Measurements from ENCODE around the gene TRIM47.

Gene TRIM47

DNA sequence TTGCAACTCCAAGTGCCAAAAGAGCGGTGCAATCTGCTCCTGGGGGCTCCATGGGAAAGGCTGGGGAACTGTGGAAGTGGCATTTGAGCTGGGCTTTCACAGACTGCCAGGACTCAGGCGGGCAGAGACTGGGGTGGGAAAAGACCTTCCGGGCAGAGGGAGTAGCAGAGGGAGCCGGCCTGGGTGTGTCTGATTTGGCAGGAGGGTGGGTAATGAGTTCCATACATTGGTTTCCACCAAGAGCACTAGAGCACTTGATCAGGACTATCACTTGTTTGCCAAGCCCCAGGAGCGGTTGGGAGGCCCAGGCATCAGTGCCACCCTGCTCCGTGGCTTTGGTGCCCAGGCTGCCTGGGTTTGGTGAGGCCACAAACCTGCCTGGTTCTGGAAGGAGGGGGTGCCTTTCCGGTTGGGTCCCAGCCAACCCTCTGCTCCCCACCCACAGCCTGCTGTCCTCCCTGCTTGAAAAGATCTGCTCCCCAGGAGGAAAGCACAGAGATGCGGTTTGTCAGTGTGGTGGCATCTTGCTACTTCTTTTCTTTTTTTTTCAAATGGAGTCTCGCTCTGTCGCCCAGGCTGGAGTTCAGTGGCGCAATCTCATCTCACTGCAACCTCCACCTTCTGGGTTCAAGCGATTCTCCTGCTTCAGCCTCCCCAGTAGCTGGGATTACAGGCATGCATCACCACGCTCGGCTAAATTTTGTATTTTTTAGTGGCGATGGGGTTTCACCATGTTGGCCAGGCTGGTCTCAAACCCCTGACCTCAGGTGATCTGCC lies 3.5 kb upstream of the TRIM47 start:
- DNase-seq = peak; percentile 2
- Histone ChIP-seq H3K9me2 (replicated peaks; ENCODE audit: insufficient read depth, low read length) (no peaks in the 10 kb centered on the region), H3F3A (ENCODE audit: insufficient read depth, low read length) (peaks cover 11% of the 10 kb centered on the region), H3K4me2 (ENCODE audit: low read depth, low read length) (no peak overlapping the region), H3K36me3 (replicated peaks; ENCODE audit: insufficient read depth, low read length) (no peaks in the 10 kb centered on the region), H3K27me3 (replicated peaks; ENCODE audit: insufficient read depth, low read length) (no peaks in the 10 kb centered on the region), H3K4me1 (ENCODE audit: low read length) (peaks cover 4% of the 10 kb centered on the region; the same call in 1 of the 2 replicates), H3K79me2 (ENCODE audit: low read length) (peaks cover 13% of the 10 kb centered on the region), H4K20me1 (ENCODE audit: insufficient read depth, low read length) (no peaks in the 10 kb centered on the region), H3K27ac (ENCODE audit: low read length) (no peak overlapping the region), H3K9me3 (replicated peaks; ENCODE audit: insufficient read depth, low read length) (no peaks in the 10 kb centered on the region), H3K9ac (ENCODE audit: low read length) (no peak overlapping the region), H3K4me3 (ENCODE audit: low read length) (no peak overlapping the region), H2AFZ (ENCODE audit: low read length) (no peak overlapping the region)
- TF ChIP-seq, protein P1, sequence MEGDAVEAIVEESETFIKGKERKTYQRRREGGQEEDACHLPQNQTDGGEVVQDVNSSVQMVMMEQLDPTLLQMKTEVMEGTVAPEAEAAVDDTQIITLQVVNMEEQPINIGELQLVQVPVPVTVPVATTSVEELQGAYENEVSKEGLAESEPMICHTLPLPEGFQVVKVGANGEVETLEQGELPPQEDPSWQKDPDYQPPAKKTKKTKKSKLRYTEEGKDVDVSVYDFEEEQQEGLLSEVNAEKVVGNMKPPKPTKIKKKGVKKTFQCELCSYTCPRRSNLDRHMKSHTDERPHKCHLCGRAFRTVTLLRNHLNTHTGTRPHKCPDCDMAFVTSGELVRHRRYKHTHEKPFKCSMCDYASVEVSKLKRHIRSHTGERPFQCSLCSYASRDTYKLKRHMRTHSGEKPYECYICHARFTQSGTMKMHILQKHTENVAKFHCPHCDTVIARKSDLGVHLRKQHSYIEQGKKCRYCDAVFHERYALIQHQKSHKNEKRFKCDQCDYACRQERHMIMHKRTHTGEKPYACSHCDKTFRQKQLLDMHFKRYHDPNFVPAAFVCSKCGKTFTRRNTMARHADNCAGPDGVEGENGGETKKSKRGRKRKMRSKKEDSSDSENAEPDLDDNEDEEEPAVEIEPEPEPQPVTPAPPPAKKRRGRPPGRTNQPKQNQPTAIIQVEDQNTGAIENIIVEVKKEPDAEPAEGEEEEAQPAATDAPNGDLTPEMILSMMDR (IDR thresholded peaks at IDR 0.05; ENCODE audit: low read length) = no peak
- no peak for TF ChIP-seq EZH2 (optimal IDR thresholded peaks at IDR 0.05; ENCODE audit: low read depth, low read length)
- TF ChIP-seq EZH2phosphoT487 (IDR thresholded peaks at IDR 0.05; ENCODE audit: low read length) = no peak

DNA sequence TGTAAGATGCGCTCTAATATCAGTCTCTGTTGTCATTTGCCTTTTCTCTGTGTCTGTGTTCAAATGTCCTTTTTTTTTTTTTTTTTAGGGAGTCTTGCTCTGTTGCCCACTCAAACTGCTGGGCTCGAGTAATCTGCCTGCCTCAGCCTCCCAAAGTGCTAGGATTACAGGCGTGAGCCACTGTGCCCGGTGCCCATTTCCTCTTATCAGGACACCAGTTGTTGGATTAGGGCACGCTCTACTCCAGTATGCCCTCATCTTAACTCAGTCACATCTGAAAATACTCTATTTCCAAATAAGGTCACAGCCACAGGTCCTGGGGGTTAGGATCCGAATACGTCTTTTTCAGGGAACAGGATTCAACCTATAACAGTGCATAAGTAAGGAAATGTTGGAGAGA lies 1.9 kb upstream of the TRIM47 start:
- Histone ChIP-seq H4K20me1 (ENCODE audit: insufficient read depth, low read length) (no peaks in the 10 kb centered on the region), H3K4me2 (ENCODE audit: low read depth, low read length) (no peak overlapping the region), H3K27me3 (replicated peaks; ENCODE audit: insufficient read depth, low read length) (no peaks in the 10 kb centered on the region), H3K36me3 (replicated peaks; ENCODE audit: insufficient read depth, low read length) (no peaks in the 10 kb centered on the region), H3K4me3 (ENCODE audit: low read length) (no peak overlapping the region), H3F3A (ENCODE audit: insufficient read depth, low read length) (peaks cover 26% of the 10 kb centered on the region), H3K27ac (ENCODE audit: low read length) (no peak overlapping the region), H3K4me1 (ENCODE audit: low read length) (peaks cover 10% of the 10 kb centered on the region), H3K9me3 (replicated peaks; ENCODE audit: insufficient read depth, low read length) (no peaks in the 10 kb centered on the region), H3K9me2 (replicated peaks; ENCODE audit: insufficient read depth, low read length) (no peaks in the 10 kb centered on the region), H3K79me2 (ENCODE audit: low read length) (peaks cover 25% of the 10 kb centered on the region), H3K9ac (ENCODE audit: low read length) (no peak overlapping the region), H2AFZ (ENCODE audit: low read length) (no peak overlapping the region)
- DNase-seq = no peak
- TF ChIP-seq EZH2phosphoT487 (IDR thresholded peaks at IDR 0.05; ENCODE audit: low read length) = no peak
- TF ChIP-seq EZH2 (optimal IDR thresholded peaks at IDR 0.05; ENCODE audit: low read depth, low read length) = no peak
- TF ChIP-seq, protein P1 (IDR thresholded peaks at IDR 0.05; ENCODE audit: low read length) = no peak

DNA sequence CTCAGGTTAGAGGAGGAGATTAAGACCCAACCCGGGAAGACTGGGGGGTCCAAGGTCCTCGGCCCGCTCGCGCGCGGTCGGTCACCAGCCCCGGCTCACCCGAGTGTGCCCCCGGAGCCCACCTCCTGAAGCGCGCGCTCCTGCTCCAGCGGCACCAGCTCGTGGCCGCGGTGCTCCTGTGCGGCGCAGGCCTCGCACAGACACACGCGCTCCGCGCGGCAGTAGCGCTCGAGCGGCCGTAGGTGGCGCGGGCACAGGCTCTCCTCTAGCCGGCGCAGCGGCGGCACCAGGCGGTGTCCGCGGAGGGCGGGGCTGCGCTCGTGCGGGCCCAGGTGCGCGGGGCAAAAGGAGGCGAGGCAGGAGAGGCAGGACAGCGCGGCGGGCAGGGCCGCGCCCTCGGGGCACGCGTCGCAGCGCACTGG lies 618 bp downstream of the TRIM47 start:
- Histone ChIP-seq H3F3A (ENCODE audit: insufficient read depth, low read length) (peaks cover 41% of the 10 kb centered on the region), H3K9me3 (replicated peaks; ENCODE audit: insufficient read depth, low read length) (no peaks in the 10 kb centered on the region), H2AFZ (ENCODE audit: low read length) (no peak overlapping the region), H3K27me3 (replicated peaks; ENCODE audit: insufficient read depth, low read length) (no peaks in the 10 kb centered on the region), H3K79me2 (ENCODE audit: low read length) (peaks cover 35% of the 10 kb centered on the region), H3K4me2 (ENCODE audit: low read depth, low read length) (peak overlapping the region; percentile 97), H3K9ac (ENCODE audit: low read length) (peak overlapping the region; percentile 100), H3K27ac (ENCODE audit: low read length) (peak overlapping the region; percentile 99), H3K36me3 (replicated peaks; ENCODE audit: insufficient read depth, low read length) (peaks cover 4% of the 10 kb centered on the region; the same call in 1 of the 2 replicates), H3K9me2 (replicated peaks; ENCODE audit: insufficient read depth, low read length) (no peaks in the 10 kb centered on the region), H3K4me3 (ENCODE audit: low read length) (peak overlapping the region; percentile 92), H3K4me1 (ENCODE audit: low read length) (peaks cover 22% of the 10 kb centered on the region), H4K20me1 (ENCODE audit: insufficient read depth, low read length) (no peaks in the 10 kb centered on the region)
- DNase-seq = peak; percentile 82
- TF ChIP-seq, protein P1 (IDR thresholded peaks at IDR 0.05; ENCODE audit: low read length) = peak; percentile 38
- no peak for TF ChIP-seq EZH2phosphoT487 (IDR thresholded peaks at IDR 0.05; ENCODE audit: low read length)

Data from MM.1S (cell line).